SU-DHL-6 (cell line): ENCODE results near the gene MAP3K20.

Source experiments
- H2AFZ ChIP-seq: fragments of 200-600 bp; sonication (generic); 2 replicates; pipeline ENCODE4 v1.6.1; 2014; ENCODE audit warnings: low read depth, mild to moderate bottlenecking, moderate library complexity, mixed read lengths, antibody characterized with exemption, low read length; ENCODE audit not compliant: severe bottlenecking
- H3F3A ChIP-seq: fragments of 200-600 bp; shearing (Covaris generic); 2 replicates; pipeline ENCODE4 v1.6.0; 2016; ENCODE audit warnings: antibody characterized with exemption, mild to moderate bottlenecking; ENCODE audit not compliant: insufficient read depth
- H3K27ac ChIP-seq: fragments of 200-600 bp; sonication (generic); 2 replicates; pipeline ENCODE4 v1.5.1; 2016; ENCODE audit warnings: low read depth, mild to moderate bottlenecking, low read length, moderate library complexity, mixed read lengths
- H3K27me3 ChIP-seq: fragments of 200-600 bp; sonication (generic), shearing (Covaris generic); 2 replicates; pipeline ENCODE4 v1.6.0; 2014; ENCODE audit warnings: mild to moderate bottlenecking, low read length
- H3K36me3 ChIP-seq: fragments of 200-600 bp; sonication (generic); 2 replicates; pipeline ENCODE4 v1.6.1; 2014; ENCODE audit warnings: mild to moderate bottlenecking, low read length, mixed read lengths
- H3K4me2 ChIP-seq: fragments of 300-600, 200-600 bp; shearing (Covaris generic), sonication (generic); 2 replicates; pipeline ENCODE4 v1.6.0; 2014; ENCODE audit warnings: low read length, low read depth, mild to moderate bottlenecking; ENCODE audit not compliant: poor library complexity, severe bottlenecking
- H3K4me3 ChIP-seq: fragments of 200-600 bp; sonication (generic); 2 replicates; pipeline ENCODE4 v1.5.1; 2014; ENCODE audit warnings: antibody characterized with exemption, low read length, mild to moderate bottlenecking, mixed read lengths; ENCODE audit not compliant: insufficient read depth, poor library complexity, severe bottlenecking
- H3K79me2 ChIP-seq: fragments of 200-600 bp; sonication (generic); 2 replicates; pipeline ENCODE4 v1.6.1; 2014; ENCODE audit warnings: mild to moderate bottlenecking, low read length, moderate library complexity; ENCODE audit not compliant: insufficient read depth
- H3K9ac ChIP-seq: fragments of 200-600 bp; sonication (generic); 2 replicates; pipeline ENCODE4 v1.7.0; 2014; ENCODE audit warnings: mild to moderate bottlenecking, low read length
- H3K9me2 ChIP-seq: fragments of 200-600 bp; sonication (generic); replicated peaks from 2 replicates; pipeline ENCODE4 v1.6.1; 2014; ENCODE audit warnings: low read length; ENCODE audit not compliant: insufficient read depth
- H3K9me3 ChIP-seq: fragments of 200-600 bp; sonication (generic); 2 replicates; pipeline ENCODE4 v1.6.1; 2014; ENCODE audit warnings: low read length, mixed read lengths; ENCODE audit not compliant: insufficient read depth
- H4K20me1 ChIP-seq: fragments of 200-600 bp; sonication (generic); 2 replicates; pipeline ENCODE4 v1.6.1; 2014; ENCODE audit warnings: low read depth, mild to moderate bottlenecking, antibody characterized with exemption, low read length, moderate library complexity, mixed read lengths
- CTCF ChIP-seq: fragments of 200-600 bp; sonication (generic); IDR thresholded peaks from one replicate; pipeline ENCODE4 v1.5.1; 2017; ENCODE audit warnings: antibody characterized with exemption, mild to moderate bottlenecking, low read length, moderate library complexity; ENCODE audit not compliant: insufficient read depth, poor library complexity, severe bottlenecking
- EZH2phosphoT487 ChIP-seq: fragments of 200-600 bp; sonication (generic), shearing (Covaris generic); conservative IDR thresholded peaks from 2 replicates; pipeline ENCODE4 v1.6.1; 2018; ENCODE audit warnings: mild to moderate bottlenecking, antibody characterized with exemption, low read length, moderate library complexity, mixed read lengths

Gene MAP3K20

GRCh38 chr2:173231465-173231864 lies 155.8 kb downstream of the MAP3K20 start:
- no peaks in the 10 kb centered on the region for H3F3A ChIP-seq

GRCh38 chr2:173232956-173233744 lies 157.5 kb downstream of the MAP3K20 start:
- no peak overlapping the region for H2AFZ ChIP-seq
- H3F3A ChIP-seq: no peaks in the 10 kb centered on the region
- no peaks in the 10 kb centered on the region for H4K20me1 ChIP-seq
- no peak for TF ChIP-seq EZH2phosphoT487
- TF ChIP-seq CTCF: no peak
- no peak overlapping the region for H3K4me3 ChIP-seq
- H3K27ac ChIP-seq: no peak overlapping the region
- no peak overlapping the region for H3K4me2 ChIP-seq
- H3K9ac ChIP-seq: no peak overlapping the region
- no peaks in the 10 kb centered on the region for H3K9me2 ChIP-seq
- H3K79me2 ChIP-seq: no peaks in the 10 kb centered on the region
- H3K27me3 ChIP-seq: no peaks in the 10 kb centered on the region
- no peaks in the 10 kb centered on the region for H3K36me3 ChIP-seq
- no peaks in the 10 kb centered on the region for H3K9me3 ChIP-seq

More at GRCh38 chr2:173231465-173231864, 155.8 kb downstream of the MAP3K20 start:
- Histone ChIP-seq H2AFZ (no peak overlapping the region), H3K27me3 (no peaks in the 10 kb centered on the region), H3K4me3 (no peak overlapping the region), H3K4me2 (no peak overlapping the region), H3K9me3 (no peaks in the 10 kb centered on the region), H3K36me3 (no peaks in the 10 kb centered on the region), H3K9me2 (no peaks in the 10 kb centered on the region), H3K9ac (no peak overlapping the region), H4K20me1 (no peaks in the 10 kb centered on the region), H3K27ac (no peak overlapping the region), H3K79me2 (no peaks in the 10 kb centered on the region)
- TF ChIP-seq EZH2phosphoT487 (no peak), CTCF (no peak)

GRCh38 chr2:173235947-173236803 lies 160.5 kb downstream of the MAP3K20 start:
- H3K9ac ChIP-seq: no peak overlapping the region
- no peaks in the 10 kb centered on the region for H4K20me1 ChIP-seq
- H3K36me3 ChIP-seq: no peaks in the 10 kb centered on the region
- no peaks in the 10 kb centered on the region for H3K27me3 ChIP-seq
- H3K79me2 ChIP-seq: no peaks in the 10 kb centered on the region
- no peak overlapping the region for H3K4me2 ChIP-seq
- no peaks in the 10 kb centered on the region for H3K9me2 ChIP-seq
- no peak overlapping the region for H2AFZ ChIP-seq
- no peak overlapping the region for H3K27ac ChIP-seq
- no peaks in the 10 kb centered on the region for H3K9me3 ChIP-seq
- H3F3A ChIP-seq: no peaks in the 10 kb centered on the region
- no peak overlapping the region for H3K4me3 ChIP-seq
- TF ChIP-seq CTCF (no peak), EZH2phosphoT487 (no peak)
